HG02642 (cell line): Measurements from ENCODE around the gene PLEKHA6.

ENCODE experiments used
- ATAC-seq: cut with Tn5 transposase; IDR thresholded peaks from one replicate; pipeline ENCODE4 v1.9.1; 2021; ENCODE audit warnings: mild to moderate bottlenecking; ENCODE audit not compliant: unreplicated experiment, poor library complexity

PLEKHA6 gene

GRCh38 chr1:204172404-204173029 is 187.2 kb downstream of the PLEKHA6 start:
- no peak for ATAC-seq

GRCh38 chr1:204171751-204172178 is 188.0 kb downstream of the PLEKHA6 start:
- ATAC-seq, result no peak

- ATAC-seq, result no peak
Observed at GRCh38 chr1:204170494-204171155, 189.1 kb downstream of the PLEKHA6 start.

GRCh38 chr1:204169858-204170257 is 189.9 kb downstream of the PLEKHA6 start:
- ATAC-seq, result no peak
